ENCODE data around the gene RPS29.

DNA sequence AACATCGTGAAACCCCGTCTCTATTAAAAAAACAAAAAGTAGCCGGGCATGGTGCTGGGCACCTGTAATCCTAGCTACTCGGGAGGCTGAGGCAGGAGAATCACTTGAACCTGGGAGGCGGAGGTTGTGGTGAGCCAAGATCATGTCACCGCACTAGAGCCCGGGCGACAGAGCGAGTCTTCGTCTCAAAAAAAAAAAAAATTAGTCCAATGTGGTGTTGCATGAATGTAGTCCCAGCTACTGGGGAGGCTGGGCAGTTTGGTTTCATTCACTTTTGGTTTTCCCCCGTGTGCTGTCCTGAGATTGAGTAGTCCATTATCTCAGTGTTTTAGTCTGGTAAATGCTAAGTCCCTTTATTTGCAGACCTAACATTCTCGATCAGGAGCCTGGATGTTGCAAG lies 19.5 kb downstream of the RPS29 start:
- TF ChIP-seq POLR2A (IDR thresholded peaks at IDR 0.05) = no peak
- no peak for TF ChIP-seq CTCF (IDR thresholded peaks at IDR 0.05)
